NCI-H510A treated with DMSO at 0.1 percent for 48 hours (cell line): ENCODE measurements around the gene CCL22.
"Not testable (repeated sequence)": the region's sequence is repeated elsewhere in the genome, so short reads cannot be mapped to it uniquely, and the experiment has no call there.

Experiments used
- DNase-seq: peaks from one replicate; lab custom pipeline; 2025; lab: John Stamatoyannopoulos, UW

The CCL22 gene, protein sequence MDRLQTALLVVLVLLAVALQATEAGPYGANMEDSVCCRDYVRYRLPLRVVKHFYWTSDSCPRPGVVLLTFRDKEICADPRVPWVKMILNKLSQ

DNA sequence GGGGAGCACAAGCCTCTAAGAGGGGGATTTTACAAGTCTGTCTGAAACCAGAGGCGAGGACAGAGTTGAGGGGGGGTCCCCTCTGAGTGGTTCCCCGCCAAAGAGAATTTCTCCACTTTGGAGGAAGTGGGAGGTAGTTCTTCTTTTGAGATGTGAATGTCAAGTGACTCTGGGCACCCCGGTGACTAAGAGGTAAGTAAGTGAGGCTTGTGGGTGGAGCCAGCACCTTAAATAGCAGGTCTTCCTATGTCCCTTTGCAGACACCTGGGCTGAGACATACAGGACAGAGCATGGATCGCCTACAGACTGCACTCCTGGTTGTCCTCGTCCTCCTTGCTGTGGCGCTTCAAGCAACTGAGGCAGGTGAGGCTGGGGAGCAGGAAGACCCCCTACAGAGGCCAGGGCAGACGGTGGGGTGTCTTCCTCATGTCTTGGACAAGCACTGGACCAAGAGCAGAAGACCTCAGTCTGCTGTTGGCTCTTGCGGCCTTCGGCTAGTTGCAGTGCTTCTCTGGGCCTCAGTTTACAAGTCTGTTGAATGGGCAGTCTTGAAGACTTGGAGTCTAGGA is at the start of gene CCL22:
TSS of gene CCL22 (plus strand) at position 257 of the 569 bp plus-strand sequence. CDS start at position 291, 34 bp downstream.
- no peak for DNase-seq

DNA sequence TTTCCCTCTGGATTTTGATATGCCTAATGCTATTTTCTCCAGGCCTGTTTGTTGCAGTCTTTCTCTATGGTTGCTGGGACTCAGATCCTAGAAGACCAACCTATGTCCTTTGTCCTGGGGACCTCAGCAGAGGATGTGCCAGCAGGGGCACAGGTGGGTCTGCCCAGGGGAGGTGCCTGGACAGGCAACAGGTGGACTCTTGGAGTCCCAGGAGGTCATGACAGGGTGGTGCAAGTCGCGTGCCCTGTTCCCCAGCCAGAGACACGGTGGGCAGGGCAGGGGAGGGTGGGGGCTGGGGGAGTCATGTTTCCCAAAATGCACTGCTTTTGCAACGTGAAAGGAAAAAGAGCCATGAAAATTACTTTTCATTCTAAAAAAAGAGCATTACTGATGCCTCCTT is 47.8 kb upstream of the CCL22 start:
- no peak for DNase-seq

DNA sequence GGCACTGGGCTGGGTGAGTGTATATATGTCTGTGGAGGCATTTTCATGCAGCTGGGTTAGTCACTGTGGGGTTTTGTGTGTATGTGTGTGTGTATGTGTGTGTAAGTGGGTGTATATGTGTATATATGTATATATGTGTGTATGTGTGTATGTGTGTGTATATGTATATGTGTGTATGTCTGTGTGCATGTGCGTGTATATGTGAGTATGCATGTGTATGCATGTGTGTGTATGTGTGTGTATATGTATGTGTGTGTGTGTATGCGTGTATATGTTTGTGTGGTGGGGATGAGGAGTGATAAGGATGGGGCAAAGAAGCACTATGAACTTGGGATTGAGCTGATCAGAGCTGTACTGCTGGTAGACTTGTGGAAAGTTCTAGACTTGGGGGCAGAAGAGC is 45.1 kb upstream of the CCL22 start:
- DNase-seq, result no peak

DNA sequence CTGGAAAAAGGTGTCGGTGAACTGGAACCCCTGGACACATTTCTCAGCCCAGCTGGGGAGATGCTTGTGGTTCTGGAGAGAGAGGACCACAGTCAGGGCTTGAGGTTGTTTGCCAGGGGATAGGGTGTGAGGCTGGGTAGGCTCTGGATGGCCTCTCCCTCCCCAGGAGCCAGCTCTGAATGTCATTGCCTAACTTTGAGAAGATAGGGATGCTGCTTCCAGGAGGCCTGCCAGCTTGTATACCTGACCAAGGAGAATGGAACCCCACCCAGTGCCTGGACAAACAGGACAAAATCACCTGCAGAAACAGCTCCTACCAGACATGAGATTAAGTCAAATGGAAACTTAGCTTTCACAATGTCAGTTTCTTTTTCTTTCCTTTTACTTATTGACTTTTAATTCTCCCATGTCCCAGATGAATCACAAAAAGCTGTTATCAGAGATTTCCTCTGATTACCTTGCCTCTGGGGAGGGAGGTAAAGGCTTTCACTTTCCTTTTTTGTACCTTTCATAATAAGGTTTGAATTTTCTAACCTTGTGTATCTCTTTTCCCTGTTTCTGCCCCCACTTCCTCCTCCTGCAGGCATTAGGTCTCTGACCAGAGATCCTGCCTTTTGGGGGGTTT is 44.3 kb upstream of the CCL22 start:
- no peak for DNase-seq

DNA sequence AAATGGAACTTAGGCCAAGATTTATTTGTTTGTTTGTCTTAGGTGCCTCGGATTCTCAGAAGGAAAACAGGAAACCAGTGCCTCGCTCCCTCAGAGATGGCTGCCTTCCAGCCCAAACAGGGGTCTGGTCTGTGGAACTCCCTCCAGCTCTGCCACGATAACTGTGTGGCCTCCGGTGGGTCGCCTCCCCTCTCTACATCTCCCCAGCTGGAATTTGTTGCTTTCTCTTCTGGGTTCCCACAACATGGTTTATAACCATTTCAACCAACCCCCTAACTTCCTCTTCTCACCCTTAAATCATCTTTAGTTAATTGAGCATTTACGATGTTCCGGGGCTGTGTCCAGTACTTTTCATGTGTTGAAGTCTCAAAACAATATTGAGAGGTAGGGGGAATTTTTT is 43.2 kb upstream of the CCL22 start:
- no peak for DNase-seq

DNA sequence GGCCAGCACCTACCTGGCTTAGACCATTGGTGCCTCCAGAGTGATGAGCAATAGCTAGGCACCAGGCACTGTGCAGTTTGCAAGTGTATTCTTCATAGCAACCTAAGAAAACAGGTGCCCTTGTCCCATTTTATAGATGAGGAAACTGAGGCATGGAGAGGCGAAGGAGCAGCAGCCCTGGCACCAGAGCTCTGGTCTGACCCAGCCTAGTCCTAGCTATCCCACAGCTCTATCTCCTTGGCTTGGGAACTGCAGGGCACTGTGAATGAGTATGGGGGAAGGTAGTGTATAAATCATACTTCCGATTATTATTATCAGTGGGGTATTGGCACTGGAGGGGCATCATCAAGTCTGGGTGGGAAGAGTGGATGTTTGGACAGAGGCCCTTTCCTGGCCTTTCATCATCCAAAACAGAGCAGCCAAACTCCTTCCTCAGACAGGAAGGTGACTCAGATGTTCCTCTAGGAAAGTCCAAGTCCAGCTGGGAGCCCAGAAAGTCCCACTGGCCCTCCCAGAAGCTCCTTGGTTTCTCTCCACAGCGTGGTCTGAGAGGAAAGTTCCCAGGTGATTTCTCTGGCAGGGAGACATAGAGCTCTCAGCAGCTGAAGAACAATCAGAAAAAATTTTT is 42.1 kb upstream of the CCL22 start:
- DNase-seq, result no peak

DNA sequence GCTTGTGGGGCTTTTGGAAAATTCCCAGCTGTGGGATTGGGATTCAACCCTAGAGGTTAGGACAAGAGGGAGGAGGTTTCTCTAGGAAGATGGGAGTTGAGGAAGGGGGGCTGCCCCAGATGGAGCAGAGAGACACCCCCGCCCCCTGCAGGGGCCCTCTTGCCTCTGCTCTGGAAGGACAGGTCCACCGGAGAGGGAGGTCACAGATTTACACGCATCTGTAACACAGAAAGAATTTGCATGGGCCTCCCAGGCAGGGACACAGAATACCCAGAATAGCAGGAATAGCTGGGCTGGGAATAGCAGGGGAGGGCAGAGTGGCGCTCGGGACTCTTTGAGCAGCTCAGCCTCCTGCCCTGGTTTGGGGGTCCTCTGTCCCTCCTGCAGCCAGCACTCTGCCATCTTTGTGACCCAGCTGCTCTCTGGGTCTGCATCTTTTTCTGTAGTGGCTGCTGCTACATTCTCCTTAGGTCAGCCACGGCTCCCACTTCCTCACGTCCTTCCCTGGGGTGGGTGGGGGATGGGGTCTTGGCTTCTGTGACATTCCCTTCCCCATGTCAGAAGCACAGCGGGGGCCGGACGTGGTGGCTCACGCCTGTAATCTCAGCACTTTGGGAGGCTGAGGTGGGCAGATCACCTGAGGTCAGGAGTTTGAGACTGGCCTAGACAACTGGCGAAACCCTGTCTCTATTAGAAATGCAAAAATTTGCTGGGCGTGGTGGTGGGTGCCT is 40.2 kb upstream of the CCL22 start:
- DNase-seq, result no peak

DNA sequence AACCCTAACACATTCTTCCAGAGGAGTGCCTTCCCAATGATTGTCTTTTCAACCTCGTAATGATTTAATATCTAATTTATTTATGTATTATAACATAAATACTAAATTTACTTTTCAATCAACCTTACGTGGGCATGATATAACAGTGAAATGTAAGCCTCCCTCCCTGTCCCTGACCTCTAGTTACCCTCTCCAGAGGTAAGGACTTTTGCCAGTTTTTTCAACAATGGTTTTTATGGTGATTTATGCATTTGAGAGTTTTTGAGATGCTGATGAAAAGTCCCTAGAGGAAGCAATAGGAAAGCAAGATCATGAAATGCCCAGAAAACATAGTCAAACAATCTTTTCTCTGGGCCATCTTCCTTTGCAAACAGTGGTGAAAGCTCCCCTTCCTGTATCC is 38.9 kb upstream of the CCL22 start:
- DNase-seq, result no peak

DNA sequence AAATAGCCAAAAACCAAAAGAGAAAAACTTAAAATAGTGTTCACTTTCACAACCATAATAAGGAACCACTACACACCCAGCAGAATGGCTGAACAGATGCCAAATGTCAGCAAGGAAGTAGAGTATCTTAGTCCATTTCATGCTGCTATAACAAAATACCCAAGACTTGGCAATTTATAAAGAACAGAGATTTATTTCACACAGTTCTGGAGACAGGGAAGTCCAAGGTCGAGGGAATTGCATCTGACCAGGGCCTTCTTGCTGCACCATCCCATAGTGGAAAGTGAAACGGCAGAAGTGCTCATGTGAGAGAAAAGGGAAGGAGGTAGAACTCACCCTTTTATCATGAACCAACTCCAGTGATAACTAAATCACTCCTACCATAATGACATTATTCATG is 33.8 kb upstream of the CCL22 start:
- DNase-seq, result no peak

DNA sequence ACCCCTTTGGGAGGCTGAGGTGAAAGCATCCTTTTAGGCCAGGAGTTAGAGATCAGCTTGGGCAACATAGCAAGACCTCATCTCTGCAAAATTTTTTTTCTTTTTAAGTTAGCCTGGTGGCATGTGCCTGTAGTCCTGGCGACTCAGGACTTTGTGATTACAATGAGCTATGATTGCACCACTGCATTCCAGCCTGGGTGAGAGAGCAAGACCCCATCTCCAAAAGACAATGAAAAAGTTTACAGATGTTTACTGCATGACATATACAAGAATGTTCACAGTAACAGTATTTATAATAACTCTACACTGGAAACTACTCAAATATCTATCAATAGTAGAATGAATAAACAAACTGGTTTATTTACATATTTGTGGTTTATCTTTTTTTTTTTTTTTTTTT is 33.1 kb upstream of the CCL22 start:
- no peak for DNase-seq

DNA sequence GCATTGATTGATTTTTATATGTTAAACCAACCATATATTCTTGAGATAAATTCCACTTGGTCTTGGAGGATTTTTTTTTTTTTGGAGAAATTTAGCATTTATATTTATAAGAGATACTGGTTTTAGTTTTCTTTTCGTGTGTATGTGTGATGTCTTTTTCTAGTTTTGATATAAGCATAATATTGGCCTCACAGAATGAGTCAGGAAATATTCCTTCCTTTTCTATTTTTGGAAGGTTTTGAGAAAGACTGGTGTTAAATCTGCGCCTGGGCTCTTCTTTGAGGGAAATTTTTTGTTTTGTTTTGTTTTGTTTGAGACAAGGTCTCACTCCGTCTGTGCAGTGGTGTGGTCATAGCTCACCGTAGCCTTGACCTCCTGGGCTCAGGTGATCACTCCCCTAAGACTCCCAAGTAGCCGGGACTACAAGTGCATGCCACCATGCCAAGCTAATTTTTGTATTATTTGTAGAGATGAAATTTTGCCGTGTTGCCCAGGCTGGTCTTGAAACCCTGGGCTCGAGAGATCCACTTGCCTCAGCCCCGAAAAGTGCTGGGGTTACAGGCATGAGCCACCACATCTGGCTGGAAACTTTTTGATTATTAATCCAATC is 28.8 kb upstream of the CCL22 start:
- DNase-seq, result no peak

DNA sequence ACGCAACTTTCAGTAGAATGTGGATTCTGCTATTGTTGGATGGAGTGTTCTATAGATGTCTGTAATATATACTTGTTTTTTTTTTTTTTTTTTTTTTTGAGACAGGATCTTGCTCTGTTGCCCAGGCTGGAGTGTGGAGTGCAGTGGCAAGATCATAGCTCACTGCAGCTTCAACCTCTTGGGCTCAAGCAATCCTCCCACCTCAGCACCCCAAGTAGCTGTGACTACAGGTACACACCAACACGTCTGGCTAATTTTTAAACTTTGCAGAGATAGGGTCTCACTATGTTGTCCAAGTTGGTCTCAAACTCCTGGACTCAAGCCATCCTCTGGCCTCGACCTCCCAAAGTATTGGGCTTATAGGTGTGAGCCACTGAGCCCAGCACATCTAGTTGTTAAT is 27.2 kb upstream of the CCL22 start:
- no peak for DNase-seq

DNA sequence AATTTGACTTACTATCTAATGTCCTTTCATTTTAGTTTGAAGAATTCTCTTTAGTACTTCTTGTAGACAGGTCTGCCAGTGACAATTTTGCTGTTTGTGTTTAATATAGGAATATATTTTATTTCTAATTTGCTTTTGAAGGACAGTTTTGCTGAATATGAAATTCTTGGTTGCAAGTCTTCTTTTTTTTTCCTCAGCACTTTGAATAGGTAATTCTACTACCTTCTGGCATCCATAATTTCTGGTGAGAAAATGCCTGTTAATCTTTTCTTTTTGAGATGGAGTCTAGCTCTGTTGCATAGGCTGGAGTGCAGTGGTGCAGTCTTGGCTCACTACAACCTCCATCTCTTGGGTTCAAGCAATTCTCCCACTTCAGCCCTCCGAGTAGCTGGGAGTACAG is 25.2 kb upstream of the CCL22 start:
- no peak for DNase-seq

DNA sequence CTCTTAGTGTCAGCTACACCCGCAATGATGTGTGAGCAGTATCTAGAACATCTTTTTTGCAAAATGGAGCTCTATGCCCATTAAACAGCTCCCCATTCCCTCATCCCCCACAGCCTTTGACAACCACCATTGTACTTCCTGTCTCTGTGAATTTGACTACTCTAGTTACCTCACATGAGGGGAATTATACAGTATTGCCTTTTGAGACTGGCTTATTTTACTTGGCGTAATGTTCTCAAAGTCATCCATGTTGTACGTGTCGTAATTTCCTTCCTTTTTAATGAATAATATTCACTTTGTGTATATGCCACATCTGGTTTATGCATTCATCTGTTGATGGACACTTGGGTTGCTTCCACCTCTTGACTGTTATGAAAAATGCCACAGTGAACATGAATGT is 23.2 kb upstream of the CCL22 start:
- DNase-seq, result no peak

DNA sequence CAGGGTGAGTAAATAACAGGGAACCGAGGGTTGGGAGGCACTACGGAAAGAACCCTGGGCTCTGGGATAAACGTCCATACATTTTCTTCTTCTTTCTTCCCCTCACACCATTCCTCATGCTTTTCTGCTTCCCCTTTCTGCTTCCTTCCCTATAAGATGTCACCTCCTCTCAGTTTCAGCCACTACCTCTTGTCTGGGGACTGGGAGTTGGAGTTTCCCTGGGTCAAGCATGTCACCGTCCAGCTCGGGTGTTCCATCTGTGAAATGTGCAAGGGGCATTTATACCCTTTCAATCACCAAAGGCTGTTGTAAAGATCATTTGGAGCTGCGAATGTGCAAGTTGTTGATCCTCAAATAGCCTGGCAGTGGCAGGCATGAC is 17.5 kb upstream of the CCL22 start:
- DNase-seq, result no peak

DNA sequence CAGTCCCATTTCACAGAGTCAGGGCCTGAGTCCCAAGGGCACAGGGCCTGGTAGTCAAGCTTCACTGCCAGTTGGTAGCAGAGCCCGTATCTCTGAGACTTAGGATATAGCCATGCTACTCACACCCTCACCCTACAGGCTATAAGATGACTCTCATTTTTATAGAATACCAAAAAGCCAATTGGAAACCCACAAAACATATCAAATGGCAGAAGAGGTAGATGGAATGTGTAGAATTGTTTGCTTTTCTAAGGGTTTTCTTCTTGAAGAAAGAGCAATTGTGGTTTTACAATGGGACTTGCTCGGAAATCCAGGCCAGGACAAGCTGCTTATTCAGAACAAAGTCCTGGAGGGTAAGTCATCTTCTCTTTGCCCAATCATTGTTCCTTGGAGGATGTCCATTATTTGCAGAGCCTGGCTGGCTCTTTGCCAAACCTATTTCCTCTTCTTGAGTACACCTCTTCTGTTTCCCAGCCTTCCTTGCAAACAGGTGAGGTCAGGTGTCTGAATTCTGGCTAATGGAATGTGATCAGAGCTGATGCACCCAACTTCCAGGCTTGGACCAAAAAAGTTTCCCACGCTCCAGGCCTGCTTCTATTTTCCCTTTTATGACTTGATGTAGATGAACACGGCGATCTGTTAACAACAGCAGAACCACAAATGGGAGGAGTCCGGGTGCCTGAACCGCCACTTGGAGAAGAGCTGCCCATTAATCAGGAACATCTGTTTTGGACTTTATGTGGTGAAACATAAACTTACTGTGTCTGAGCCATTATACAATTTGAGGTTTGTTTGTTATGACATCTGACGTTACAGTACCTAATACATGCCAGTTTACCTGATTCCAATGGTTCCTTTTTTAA is 16.9 kb upstream of the CCL22 start:
- DNase-seq, result peak; percentile 14

DNA sequence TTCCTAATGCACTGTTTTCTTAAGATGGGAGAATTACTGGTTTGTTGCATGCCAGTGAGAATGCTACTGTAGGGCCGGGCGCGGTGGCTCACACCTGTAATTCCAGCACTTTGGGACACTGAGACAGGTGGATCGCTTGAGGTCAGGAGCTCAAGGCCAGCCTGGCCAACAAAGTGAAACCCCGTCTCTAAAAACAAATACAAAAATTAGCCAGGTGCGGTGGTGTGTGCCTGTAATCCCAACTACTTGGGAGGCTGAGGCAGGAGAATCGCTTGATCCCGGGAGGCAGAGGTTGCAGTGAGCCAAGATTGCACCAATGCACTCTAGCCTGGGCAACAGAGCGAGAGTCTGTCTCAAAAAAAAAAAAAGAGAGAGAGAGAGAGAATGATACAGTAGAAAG is 16.0 kb upstream of the CCL22 start:
- not testable (repeated sequence) for DNase-seq

DNA sequence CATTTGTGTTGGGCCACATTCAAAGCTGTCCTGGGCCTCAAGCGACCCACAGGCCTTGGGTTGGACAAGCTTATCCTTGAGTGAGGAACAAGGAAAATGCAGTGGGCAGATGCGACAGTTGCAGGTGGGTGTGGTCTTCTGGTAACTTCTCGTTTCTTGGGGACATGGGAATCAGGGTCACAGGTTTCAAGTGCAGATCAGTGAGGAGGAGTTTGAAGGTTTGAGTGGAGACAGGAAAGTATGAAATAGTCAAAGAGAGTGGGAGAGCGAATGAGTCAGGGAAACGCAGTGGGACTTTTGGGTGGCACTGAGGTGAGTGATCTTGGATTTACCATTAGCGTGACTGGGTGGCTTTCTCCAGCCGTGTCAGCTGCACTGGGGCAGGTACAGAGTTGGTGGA is 15.4 kb upstream of the CCL22 start:
- DNase-seq, result no peak

DNA sequence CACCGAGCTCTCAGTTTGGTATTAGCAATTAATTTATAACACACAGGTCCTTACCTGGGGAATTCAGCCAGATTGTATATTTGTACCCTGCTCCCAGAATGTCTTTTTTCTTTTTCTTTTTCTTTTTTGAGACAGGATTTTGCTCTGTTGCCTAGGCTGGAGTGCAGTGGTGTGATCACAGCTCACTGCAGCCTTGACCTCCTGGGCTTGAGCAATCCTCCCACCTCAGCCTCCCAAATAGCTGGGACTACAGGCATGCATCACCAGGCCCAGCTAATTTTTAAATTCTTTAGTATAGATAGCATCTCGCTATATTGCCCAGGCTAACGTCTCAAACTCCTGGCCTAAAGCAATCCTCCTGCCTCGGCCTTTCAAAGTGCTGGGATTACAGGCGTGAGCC is 14.5 kb upstream of the CCL22 start:
- DNase-seq, result not testable (repeated sequence)

DNA sequence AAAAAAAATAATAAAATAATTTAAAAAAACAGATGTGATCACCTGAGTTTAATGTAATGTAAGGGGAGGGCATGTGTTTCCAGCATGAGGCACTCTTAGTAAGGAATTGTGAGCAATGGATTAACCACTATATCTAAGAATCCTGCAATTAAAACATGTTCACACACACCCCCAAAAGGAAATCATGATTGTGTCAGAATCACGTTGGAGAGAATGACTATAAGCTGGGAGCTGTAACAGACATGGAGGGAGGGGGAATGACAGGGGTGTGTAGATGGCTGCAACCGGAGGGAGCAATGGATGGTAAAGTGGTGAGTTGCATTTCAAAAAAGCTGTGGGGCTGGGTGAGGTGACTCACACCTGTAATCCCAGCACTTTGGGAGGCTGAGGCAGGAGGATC is 13.6 kb upstream of the CCL22 start:
- no peak for DNase-seq

DNA sequence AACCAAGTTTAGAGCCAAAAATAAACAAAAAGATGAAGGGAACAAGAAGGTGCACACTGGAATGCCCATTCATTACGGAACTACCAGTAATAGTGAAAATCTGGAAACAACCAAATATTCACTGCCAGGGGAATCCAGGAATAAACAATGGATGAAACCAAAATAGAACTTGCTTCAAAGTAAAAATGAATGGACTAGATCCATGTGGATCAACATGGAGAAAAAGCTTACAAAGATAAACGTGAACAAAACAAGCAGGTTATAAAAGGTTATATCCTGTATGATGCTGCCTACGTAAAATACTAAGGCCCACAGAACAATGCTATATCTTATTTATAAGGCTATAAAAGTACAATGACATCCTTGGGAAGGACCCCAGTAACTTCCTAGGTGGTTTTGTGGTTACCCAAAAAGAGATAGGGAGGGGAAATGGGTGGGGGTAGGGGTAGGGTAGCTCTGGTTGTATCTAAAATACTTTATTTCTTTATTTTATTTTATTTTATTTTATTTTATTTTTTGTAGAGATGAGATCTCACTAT is 12.8 kb upstream of the CCL22 start:
- no peak for DNase-seq
